HG02798 (cell line): ENCODE data around the gene PHYHD1.
"Not testable (repeated sequence)": the region's sequence is repeated elsewhere in the genome, so short reads cannot be mapped to it uniquely, and the experiment has no call there.

ENCODE experiments used
- ATAC-seq: cut with Tn5 transposase; IDR thresholded peaks from one replicate; pipeline ENCODE4 v1.9.1; 2021; ENCODE audit warnings: mild to moderate bottlenecking; ENCODE audit not compliant: unreplicated experiment, poor library complexity

The PHYHD1 gene

GRCh38 chr9:128918921-128919320 is 1.9 kb upstream of the PHYHD1 start:
- ATAC-seq, result no peak

DNA sequence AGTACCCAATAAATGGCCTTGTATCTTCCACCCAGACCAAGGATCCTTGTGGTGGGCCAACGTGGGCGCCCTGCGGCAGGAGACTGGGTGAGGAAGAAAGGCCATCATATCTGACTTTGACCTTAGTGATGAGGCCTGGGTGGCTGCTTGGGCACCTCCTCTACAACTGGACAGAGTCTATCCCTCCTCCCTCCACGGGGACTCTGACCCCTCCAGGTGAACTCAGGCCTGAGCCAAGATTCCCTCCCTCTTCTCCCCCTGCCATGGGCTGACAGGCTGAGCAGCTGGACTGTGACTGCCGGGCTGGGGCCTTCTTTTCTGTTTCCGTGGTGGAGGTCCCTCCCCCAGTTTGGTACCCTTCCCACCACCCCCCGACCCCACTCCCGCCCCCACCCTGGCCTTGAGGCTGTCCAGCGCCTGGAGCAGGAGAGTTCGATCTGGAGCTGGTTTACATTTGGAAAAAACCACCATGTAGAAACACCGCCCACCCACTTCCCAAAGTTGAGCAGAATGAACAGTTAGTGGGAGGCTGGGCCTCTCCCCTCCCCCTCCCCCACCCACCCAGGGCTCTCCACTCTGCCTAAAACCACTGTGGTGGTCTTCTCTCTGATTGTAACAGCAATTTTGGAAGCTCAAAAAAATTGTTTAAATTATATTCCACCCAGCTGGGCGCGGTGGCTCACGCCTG is 1.2 kb upstream of the PHYHD1 start:
- ATAC-seq, result no peak

DNA sequence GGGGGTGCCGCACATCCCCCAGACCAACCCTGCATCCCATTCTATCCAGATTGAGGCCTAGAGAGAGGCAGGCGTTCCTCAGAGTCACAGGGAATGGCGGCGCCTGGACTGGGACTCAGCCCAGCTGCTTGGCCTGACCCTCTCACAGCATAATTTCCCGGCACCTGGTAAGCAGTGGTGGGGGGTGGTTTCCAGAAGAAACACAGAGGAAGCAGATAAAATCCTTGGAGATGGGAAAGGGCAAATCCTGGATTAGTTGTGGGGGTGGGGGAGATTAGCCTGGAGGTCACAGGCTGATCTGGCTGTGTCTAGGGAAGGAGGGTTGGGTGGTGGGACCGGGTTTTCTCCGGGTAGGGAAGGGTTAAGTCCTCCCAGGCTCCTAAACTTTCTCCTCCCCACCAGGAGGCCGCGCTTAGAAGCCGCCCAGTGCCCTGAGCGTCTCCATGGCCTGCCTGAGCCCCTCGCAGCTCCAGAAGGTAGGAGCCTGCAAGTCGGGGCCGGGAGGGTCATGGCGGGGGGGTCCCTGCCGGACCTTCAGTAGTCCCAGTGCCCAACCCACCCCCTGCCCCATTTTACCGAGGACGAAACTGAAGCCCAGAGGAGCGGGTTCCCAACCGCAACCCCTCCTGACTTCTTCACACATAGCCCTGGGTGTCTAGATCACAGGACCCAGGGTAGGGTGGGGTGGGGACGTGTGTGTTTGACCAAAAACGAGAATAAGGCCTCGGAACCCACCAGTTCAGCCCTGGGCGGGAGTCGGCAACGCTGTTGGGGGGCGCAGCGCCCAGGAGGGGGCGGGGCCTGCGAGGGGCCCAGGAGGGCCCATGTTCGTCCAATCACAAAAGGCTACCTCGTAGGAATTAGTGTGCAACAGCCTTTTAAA is 1.3 kb downstream of the PHYHD1 start:
- ATAC-seq, result no peak

GRCh38 chr9:128923493-128923883 is 2.7 kb downstream of the PHYHD1 start:
- ATAC-seq, result no peak

- ATAC-seq, result peak; percentile 35
These were observed 7.1 kb downstream of the PHYHD1 start for GRCh38 chr9:128927731-128928411.

GRCh38 chr9:128928624-128929023 is 7.8 kb downstream of the PHYHD1 start:
- ATAC-seq, result no peak

DNA sequence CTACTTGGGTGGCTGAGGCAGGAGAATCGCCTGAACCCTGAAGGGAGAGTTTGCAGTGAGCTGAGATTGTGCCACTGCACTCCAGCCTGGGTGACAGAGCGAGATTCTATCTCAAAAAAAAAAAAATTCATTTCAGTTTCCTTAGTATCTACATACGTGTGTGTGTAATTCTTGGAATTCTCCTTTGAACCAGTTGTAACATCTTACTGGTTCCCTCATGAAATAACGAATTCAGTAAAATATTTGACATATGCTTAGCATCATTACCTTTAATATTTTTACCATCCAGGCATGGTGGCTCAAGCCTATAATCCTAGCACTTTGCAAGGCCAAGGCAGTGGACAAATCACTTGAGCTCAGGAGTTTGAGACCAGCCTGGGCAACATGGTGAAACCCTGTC is 8.8 kb downstream of the PHYHD1 start:
- ATAC-seq, result no peak

DNA sequence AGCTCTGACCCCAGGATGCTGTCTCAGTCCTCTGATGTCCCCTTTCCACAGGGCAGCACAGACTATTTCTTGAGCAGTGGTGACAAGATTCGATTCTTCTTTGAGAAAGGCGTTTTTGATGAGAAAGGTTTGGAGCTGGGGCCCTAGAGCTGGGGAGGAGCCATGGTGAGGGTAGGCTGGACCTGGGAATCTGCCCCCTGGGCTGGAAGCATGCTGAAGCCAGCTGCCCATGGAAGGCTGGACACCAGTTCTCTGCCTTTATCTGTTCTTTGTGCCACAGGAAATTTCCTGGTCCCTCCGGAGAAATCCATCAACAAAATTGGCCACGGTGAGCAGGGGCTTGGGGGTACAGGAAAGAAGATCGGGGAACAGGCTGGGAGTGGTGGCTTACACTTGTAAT is 12.9 kb downstream of the PHYHD1 start:
- ATAC-seq, result no peak

GRCh38 chr9:128936171-128936865 is 15.5 kb downstream of the PHYHD1 start:
- ATAC-seq, result no peak

GRCh38 chr9:128937310-128938165 is 16.8 kb downstream of the PHYHD1 start:
- no peak for ATAC-seq

DNA sequence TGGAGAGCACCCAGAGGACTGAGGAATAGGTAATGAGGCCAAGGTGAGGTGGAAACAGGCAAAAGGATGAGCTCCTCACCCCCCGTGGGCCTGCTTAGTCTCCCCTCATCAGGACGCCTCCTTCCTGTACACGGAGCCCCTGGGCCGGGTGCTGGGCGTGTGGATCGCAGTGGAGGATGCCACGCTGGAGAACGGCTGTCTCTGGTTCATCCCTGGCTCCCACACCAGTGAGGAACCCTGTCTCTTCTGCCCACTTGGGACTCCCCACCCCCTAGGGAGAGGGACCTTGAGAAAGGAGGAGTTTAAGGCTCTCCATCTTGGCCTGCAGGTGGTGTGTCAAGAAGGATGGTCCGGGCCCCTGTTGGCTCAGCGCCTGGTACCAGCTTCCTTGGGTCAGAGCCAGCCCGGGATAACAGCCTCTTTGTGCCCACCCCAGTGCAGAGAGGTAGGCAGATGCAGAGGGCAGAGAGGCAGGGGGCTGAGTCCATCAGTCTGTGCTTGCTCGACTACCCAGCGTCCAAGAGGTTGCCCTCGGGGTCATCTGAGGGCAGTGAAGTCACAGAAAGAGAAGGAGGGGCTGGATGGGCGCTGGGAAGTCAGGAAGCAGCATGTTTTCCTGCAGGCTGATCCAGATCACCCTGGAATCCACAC is 19.6 kb downstream of the PHYHD1 start:
- ATAC-seq, result no peak

DNA sequence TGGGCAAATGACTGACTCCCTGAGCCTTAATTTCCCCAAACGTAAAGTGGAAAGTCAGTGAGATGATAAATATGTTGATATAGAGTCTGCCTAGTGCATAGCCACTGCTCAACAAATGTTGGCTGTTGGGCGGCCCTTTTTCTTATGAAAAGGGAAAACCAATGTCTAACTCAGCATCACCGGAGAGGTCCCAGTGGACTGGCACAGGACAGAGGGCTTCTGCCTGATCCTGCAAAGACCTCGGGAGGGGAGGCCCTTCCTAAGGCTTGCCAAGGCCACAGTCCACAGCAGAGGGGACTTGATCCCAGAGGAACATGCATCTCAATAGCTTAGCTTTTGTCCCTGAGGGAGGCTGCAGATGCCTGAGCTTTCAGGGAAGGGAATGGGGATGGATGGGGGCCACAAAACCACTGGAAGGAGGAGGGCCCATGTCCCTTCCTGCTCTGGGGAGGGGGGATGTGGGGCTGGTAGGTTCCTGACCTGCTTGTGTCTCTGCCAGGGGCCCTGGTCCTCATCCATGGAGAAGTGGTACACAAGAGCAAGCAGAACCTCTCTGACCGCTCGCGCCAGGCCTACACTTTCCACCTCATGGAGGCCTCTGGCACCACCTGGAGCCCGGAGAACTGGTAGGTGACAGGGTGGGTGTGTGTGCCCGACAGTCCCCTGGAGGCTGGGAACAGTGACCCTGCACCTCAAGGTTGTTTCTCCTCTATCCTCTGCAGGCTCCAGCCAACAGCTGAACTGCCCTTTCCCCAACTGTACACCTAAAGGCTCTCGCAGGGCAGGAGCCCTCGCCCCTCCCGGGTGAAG is 20.4 kb downstream of the PHYHD1 start:
- ATAC-seq, result no peak

GRCh38 chr9:128943832-128944620 is 23.2 kb downstream of the PHYHD1 start:
- ATAC-seq, result no peak

DNA sequence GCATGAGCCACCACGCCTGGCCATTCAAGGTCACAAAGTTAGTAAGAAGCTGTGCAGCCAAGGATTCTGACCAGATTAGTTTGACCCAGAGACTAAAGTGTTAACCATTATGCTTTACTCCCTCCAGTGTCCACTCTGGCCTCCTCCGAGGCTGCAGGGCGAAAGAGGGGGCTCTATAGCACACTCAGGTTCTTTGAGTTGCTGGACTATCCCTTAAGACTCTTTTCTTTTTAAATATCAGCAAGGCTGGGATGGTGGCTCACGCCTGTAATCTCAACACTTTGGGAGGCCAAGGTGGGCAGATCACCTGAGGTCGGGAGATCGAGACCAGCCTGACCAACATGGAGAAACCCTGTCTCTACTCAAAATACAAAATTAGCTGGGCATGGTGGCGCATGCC is 24.2 kb downstream of the PHYHD1 start:
- not testable (repeated sequence) for ATAC-seq

GRCh38 chr9:128945798-128946501 is 25.2 kb downstream of the PHYHD1 start:
- no peak for ATAC-seq

DNA sequence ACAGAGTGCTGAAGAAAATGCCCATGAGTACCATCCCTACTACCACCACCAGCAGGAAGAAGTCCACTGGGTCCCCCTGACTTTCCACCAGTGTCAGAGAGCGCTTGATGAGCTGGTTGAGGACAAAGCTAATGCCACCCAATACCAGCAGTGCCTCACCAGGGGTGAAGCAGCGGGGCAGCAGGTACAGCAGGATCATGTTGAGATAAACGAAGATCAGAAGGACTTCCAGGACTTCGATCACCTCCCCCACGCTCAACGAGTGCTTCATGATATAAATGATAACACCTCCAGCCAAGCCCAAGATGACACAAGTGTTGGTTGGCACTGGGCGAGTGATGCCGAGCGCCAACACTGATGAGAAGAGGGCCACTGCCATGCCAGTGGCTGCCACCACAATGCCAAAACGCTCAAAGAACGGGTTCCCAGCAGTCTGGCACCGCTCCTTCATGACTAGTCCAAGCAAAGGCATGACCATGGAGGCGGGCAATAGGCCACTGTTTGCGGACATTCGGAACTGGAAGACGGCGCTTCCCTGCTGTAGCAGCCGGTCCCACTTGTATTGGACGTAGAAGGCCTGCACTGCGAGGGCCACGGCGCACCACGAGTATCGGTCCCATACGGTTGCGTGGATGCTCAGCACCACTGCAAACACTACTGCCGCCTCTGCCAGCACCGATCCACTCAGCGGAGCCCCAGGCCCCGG is 25.9 kb downstream of the PHYHD1 start:
- ATAC-seq, result peak; percentile 24

DNA sequence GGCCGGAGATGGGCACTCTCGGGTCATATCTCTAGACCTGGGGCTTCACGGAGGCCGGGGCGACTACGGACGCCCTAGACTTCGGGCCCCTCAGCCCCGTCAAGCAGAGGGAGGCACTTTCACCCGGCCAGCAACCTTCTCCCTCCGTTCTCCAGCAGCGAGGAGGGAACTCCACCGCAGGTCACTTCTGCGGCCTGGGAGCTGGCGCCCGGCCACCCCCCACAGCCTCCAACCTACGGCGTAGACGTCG is 26.4 kb downstream of the PHYHD1 start:
- ATAC-seq, result no peak
